Calu3 (cell line): ENCODE measurements around the gene CACHD1. TPM values are rescaled to one million over a fixed set of nuclear protein-coding genes. Genes with fewer than 3 reads are reported as not detected.

Experiments used
- BruUV-seq: library from RNA; stranded (reverse); fragments of 400-500 nt; replicated peaks from 2 replicates; lab custom pipeline; 2021; lab: Mats Ljungman, UMichigan
- CTCF ChIA-PET: fragments of 300-600 bp; sonication (Branson Sonifier 250); formaldehyde crosslinking; loops from one replicate; lab custom pipeline; 2022; ENCODE audit warnings: antibody characterized with exemption; lab: Charles Lee
- DNase-seq: peaks from one replicate; pipeline ENCODE4 v3.0.0; 2022
- H3K27ac Mint-ChIP-seq: one replicate; pipeline ENCODE4 v1.8.0; 2022; ENCODE audit warnings: mixed read lengths; ENCODE audit not compliant: unreplicated experiment
- H3K27me3 Mint-ChIP-seq: one replicate; pipeline ENCODE4 v1.8.0; 2022; ENCODE audit warnings: mixed read lengths; ENCODE audit not compliant: unreplicated experiment
- H3K36me3 Mint-ChIP-seq: one replicate; pipeline ENCODE4 v1.8.0; 2022; ENCODE audit warnings: mild to moderate bottlenecking, moderate library complexity, mixed read lengths; ENCODE audit not compliant: insufficient read depth, unreplicated experiment
- H3K4me1 Mint-ChIP-seq: one replicate; pipeline ENCODE4 v1.8.0; 2022; ENCODE audit warnings: mild to moderate bottlenecking, low read depth, mixed read lengths; ENCODE audit not compliant: unreplicated experiment
- H3K4me3 Mint-ChIP-seq: one replicate; pipeline ENCODE4 v1.8.0; 2022; ENCODE audit warnings: mild to moderate bottlenecking, low read depth, moderate library complexity, mixed read lengths; ENCODE audit not compliant: unreplicated experiment
- H3K9me3 Mint-ChIP-seq: one replicate; pipeline ENCODE4 v1.8.0; 2022; ENCODE audit warnings: low read depth, mixed read lengths; ENCODE audit not compliant: unreplicated experiment
- intact Hi-C: fragments of 100-400 bp; cut with micrococcal nuclease; formaldehyde crosslinking; loops from one replicate; pipeline ENCODE4 v1.10.0; 2022; ENCODE audit not compliant: unreplicated experiment
- total RNA-seq: library from RNA; stranded (reverse); gene quantifications from 2 replicates; pipeline ENCODE4 v1.2.3, GENCODE V29; 2022
- TF ChIP-seq, protein P1 (sequence below): fragments of 200-600 bp; IDR thresholded peaks from one replicate; pipeline ENCODE4 v1.8.0; 2022; ENCODE audit warnings: antibody characterized with exemption; ENCODE audit not compliant: unreplicated experiment

Gene CACHD1
- total RNA-seq, 1 experiment from 2014 or later, result 3.5 TPM

DNA sequence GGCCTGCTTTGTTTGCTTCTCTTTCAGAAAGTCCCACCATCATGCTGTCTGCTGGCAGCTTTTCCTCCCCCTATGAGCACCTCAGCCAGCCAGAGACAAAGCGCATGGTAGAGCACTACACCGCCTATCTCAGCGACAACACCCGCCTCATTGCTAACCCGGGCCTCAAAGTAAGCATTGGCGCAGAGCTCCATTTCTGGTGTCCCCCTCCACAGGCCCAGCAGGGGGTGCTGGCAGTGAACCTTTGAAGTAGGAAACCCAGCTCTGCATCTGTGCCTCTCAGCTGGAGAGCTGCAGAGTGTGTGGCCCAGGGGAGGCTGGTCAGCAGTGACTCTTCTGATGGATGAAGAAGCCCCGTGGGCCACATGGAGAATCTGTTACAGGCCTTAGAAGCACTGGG, 193.7 kb downstream of the CACHD1 start:
- no peaks in the 10 kb centered on the region for H3K27me3 Mint-ChIP-seq
- H3K4me3 Mint-ChIP-seq, result no peak overlapping the region
- no TSS peak for BruUV-seq
- CTCF ChIA-PET, result interaction anchor here (0.7 kb wide), 1 partner anchor 177 kb away, joined by 6 read pairs; no protein-coding TSS in a partner anchor
- H3K9me3 Mint-ChIP-seq, result no peaks in the 10 kb centered on the region
- peak; percentile 6 for DNase-seq
- TF ChIP-seq, protein P1, sequence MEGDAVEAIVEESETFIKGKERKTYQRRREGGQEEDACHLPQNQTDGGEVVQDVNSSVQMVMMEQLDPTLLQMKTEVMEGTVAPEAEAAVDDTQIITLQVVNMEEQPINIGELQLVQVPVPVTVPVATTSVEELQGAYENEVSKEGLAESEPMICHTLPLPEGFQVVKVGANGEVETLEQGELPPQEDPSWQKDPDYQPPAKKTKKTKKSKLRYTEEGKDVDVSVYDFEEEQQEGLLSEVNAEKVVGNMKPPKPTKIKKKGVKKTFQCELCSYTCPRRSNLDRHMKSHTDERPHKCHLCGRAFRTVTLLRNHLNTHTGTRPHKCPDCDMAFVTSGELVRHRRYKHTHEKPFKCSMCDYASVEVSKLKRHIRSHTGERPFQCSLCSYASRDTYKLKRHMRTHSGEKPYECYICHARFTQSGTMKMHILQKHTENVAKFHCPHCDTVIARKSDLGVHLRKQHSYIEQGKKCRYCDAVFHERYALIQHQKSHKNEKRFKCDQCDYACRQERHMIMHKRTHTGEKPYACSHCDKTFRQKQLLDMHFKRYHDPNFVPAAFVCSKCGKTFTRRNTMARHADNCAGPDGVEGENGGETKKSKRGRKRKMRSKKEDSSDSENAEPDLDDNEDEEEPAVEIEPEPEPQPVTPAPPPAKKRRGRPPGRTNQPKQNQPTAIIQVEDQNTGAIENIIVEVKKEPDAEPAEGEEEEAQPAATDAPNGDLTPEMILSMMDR, result peak; percentile 24
- H3K36me3 Mint-ChIP-seq, result no peaks in the 10 kb centered on the region
- peaks cover 6% of the 10 kb centered on the region for H3K4me1 Mint-ChIP-seq
- no peak overlapping the region for H3K27ac Mint-ChIP-seq
- intact Hi-C loops, result no loop called here

DNA sequence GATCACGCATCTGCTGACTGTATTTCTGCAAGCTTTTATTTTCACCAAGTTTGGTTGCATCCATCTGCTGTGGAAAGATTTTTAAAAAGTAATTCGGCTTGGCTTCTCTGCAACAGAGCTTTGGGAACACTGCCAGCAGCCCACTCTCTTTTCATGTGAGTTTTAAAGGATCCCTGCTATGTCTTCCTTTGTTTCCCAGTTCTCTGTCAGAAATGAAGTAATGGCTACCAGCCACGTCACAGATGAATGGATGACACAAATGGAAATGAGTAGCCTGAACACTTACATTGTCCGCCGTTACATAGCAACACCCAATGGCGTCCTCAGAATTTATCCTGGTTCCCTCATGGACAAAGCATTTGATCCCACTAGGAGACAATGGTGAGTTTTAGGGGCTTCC, 194.4 kb downstream of the CACHD1 start:
- H3K27me3 Mint-ChIP-seq, result no peaks in the 10 kb centered on the region
- no peak overlapping the region for H3K4me3 Mint-ChIP-seq
- BruUV-seq, result no TSS peak
- H3K4me1 Mint-ChIP-seq, result no peaks in the 10 kb centered on the region
- H3K36me3 Mint-ChIP-seq, result no peaks in the 10 kb centered on the region
- TF ChIP-seq, protein P1, result no peak
- H3K27ac Mint-ChIP-seq, result no peak overlapping the region
- intact Hi-C loops, result no loop called here
- no peak for DNase-seq
- CTCF ChIA-PET, result no interaction called here
- no peaks in the 10 kb centered on the region for H3K9me3 Mint-ChIP-seq

DNA sequence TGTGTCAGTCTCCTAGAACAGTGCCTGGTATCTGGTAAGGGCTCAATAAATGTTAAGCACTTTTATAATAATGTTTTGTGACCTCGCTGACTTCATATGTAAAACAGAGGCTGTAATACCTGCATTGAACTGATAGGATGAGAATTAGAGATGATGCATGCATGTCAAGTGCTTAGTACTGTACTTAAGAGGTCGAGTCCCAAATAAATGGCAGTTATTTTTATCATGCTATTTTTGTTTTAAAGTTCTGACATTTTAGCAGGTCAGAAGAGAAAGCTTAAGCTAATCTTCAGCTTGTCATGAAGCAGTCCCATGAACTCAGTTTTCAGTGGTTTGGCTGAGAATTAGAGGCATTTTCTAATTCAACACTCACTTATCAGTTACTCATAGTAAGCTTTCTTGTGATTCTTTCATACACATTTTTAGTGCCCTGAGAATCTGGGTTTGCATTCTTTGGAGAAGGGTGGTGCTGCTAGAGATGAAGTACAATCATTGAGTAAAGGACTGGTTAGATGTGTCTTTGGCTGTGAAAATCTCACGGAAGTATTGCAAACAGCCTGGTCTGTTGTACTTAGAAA, 199.3 kb downstream of the CACHD1 start:
- H3K27ac Mint-ChIP-seq, result no peak overlapping the region
- intact Hi-C loops, result no loop called here

DNA sequence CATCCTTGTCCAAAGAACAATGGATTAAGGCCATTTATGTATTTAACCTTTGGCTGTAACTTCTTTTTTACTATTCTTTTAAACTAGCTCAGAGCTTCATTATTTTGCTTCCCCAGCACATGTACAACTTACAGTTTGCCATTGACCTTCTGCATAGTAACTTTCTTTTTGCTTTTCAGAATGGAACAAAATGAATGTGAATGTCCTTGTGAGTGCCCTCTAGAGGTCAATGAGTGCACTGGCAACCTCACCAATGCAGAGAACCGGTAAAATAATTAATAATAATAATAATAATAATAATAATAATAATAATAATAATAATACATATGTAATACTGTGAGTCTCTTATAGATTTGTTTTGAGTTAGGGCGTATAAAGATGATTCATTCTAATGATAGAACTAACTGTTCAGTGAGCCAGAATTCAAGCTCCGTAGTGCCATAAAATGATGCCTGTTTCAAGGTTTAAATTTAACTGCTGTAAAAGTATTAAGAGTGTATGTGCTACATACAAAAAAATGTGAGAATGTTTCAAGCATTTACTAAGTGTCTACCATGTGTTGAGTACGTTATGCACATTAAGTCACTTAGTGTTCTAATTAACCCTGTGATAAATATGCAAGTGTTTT, 205.9 kb downstream of the CACHD1 start:
- H3K27ac Mint-ChIP-seq, result no peak overlapping the region
- no peak for DNase-seq
- CTCF ChIA-PET, result interaction anchor here (0.5 to 0.6 kb wide), 2 partner anchors 509 to 806 kb away, joined by 3 read pairs; no protein-coding TSS in a partner anchor
- BruUV-seq, result no TSS peak
- intact Hi-C loops, result loop anchor here (1.0 to 10.0 kb wide), 3 partner anchors 123 to 407 kb away; no protein-coding TSS in a partner anchor
- H3K27me3 Mint-ChIP-seq, result no peaks in the 10 kb centered on the region
- no peaks in the 10 kb centered on the region for H3K9me3 Mint-ChIP-seq
- H3K4me1 Mint-ChIP-seq, result no peaks in the 10 kb centered on the region
- TF ChIP-seq, protein P1, result no peak
- H3K4me3 Mint-ChIP-seq, result no peak overlapping the region
- H3K36me3 Mint-ChIP-seq, result no peaks in the 10 kb centered on the region

More for the DNA sequence above, 199.3 kb downstream of the CACHD1 start:
- Mint-ChIP-seq H3K36me3 (no peaks in the 10 kb centered on the region), H3K4me1 (no peaks in the 10 kb centered on the region), H3K27me3 (no peaks in the 10 kb centered on the region), H3K4me3 (no peak overlapping the region), H3K9me3 (no peaks in the 10 kb centered on the region)
- BruUV-seq, result no TSS peak
- CTCF ChIA-PET, result interaction anchor here (0.6 kb wide), 1 partner anchor 443 kb away, joined by 3 read pairs; no protein-coding TSS in a partner anchor
- no peak for DNase-seq
- TF ChIP-seq, protein P1, result no peak
